ENCODE results near the gene EP400.

EP400 gene

DNA sequence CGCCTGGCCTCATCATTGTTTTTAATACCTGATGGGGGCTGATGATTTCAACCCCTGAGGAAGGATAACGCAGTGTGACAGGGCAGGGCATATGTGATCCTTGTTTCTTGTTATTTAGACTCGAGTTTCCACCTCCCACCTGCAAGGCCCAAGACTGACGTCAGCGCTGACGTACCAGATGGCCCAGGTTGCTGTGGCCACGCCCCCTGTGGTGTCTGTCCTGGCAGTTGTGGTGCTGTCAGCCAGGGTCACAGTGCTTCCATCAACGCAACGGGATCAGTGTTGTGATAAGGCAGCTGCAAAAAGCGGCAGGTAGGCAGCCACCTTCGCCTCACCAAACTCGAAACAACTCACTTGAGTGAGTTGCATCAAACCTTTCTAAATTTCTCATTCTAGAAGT lies 176.0 kb downstream of the EP400 start:
- FAIRE-seq = no peak

DNA sequence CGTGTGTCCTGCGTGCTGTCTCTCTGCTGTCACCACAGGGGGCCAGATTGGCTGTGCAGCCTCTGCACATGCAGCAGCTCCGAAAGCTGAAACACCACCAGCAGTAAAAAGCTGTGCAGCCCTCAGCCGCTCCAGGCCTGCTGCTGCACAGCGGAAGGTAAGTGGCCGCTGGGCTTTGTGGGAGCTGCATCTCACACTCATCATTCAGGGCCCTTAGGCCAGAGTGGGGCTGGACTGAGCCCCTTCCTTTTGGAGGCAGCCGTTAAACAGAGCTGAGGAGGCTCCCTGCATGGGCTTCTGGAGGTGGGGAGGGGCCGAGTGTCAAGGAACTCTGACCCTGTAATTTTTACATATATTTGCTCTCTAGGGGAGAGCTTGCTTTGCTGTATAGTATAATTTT lies 177.3 kb downstream of the EP400 start:
- no peak for FAIRE-seq

DNA sequence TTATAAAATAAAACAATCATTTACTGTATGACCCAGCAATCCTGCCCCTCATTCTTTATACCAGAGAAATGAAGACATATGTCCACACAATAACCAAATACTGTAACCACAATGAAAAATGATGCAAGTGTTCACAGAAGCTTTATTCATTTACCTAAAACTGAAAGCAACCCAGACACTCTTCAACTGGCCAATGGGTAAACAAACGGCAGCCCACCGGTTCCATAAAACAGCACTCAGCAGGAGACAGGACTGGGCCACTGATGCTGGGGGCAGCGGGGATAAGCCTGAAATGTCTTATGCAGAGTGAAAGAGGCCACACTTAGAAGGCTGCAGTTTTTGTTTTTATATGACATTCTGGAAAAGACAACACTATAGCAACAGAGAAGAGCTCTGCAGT lies 179.3 kb downstream of the EP400 start:
- no peak for FAIRE-seq

GRCh38 chr12:132130690-132131089 lies 180.9 kb downstream of the EP400 start:
- FAIRE-seq = no peak

Measured in colon (tissue), 2 donors.